T-helper 2 cell treated with Interferon-gamma antibody and Interleukin-4, amounts not matched to agents 100 ng/mL and 5 ng/mL, for 36 hours (primary cell): ENCODE results near the gene C1QTNF12. TPM values are rescaled to one million over a fixed set of nuclear protein-coding genes. Genes with fewer than 3 reads are reported as not detected.

Experiments used
- intact Hi-C: fragments of 100-400 bp; cut with micrococcal nuclease; formaldehyde crosslinking; loops from one replicate; pipeline ENCODE4 v1.15.1; 2023
- total RNA-seq: library from RNA; stranded (reverse); gene quantifications from 2 replicates; pipeline ENCODE4 v1.2.3, GENCODE V29; 2022

Gene C1QTNF12
- total RNA-seq, 1 donor from 2014 or later = 2.9 TPM

GRCh38 chr1:1281533-1282321, 35.2 kb upstream of the C1QTNF12 start:
- intact Hi-C loops = no loop called here

- intact Hi-C loops = no loop called here
These were observed 34.4 kb upstream of the C1QTNF12 start for GRCh38 chr1:1280782-1281481.

GRCh38 chr1:1279028-1279427, 32.5 kb upstream of the C1QTNF12 start:
- intact Hi-C loops = no loop called here

DNA sequence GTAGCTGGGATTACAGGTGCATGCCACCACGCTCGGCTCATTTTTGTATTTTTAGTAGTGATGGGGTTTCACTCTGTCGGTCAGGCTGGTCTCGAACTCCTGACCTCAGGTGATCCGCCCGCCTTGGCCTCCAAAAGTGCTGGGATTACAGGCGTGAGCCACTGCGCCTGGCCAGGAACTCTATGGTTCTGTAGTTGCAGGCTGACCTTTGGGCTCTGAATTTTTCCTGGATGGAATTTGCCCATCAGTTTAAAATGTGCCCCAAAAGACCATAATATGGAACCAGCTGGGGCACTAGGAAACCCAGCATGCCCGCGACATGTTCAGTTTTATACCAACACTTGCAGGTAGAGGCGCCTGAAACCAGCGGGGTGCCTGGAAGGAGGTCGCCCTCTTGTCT, 32.1 kb upstream of the C1QTNF12 start:
- intact Hi-C loops = no loop called here

- intact Hi-C loops = no loop called here
These were observed 29.3 kb upstream of the C1QTNF12 start for GRCh38 chr1:1275836-1276235.

DNA sequence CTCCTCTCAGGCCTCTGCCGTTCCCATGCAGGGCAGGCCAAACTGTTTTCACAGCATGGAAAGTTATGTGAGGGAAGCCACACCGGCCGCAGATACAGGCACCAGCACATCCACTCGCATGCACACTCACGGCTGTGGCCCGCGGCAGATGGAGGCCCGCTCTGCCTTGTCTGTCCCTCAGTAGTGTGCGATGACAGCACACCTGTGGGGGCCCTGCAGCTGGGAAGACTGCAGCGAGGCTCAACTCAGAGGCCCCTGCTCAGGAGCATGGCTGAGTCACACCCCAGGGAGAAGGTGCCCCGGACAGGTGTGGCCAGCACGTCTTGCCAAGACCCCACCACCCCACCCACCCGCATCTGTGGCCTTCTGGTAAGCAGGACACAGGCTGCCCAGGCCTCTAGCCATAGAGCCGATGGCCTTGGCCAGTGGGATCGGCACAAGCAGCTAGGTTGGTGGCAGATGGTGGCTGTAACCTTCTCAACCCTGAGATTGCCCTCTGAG, 28.5 kb upstream of the C1QTNF12 start:
- intact Hi-C loops = no loop called here

GRCh38 chr1:1274299-1274930, 27.9 kb upstream of the C1QTNF12 start:
- intact Hi-C loops = no loop called here

DNA sequence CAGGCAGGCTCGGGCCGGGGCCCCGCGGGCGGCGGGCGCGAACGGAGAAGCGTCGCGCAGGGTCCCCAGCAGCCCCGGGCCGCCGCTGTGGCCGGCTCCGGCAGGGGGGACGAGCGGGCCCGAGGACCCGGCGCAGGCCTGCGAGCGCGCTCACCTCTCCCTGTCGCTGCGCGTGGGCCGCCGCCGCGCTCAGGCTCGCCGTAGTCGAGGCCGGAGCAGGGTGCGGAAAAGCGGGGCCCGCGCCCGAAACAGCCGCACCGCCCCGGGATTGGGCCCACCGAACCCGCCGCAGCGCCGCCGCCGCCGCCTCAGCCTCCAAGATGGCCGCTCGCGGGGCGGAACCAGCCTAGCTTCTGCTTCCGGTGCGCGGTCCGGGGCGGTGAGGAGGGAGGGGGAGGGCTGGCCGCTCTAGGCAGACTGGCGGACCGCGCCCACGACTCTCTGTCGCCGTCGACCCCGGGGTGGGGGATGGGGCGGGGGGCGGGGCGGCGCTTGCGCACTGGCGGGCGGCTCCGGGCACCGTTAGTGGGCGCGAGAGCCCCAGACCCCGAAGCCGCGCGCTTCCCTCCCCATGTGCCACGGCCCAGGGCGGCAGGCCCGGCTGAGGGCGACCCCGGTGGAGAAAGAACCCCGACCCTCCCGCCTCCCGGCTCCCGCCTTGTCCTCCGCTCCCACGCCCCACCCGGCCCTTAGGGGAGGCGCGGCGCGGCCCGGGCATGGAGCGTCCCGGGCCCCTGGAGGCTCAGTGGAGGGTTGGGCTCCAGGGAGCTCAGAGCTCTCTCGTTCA, 27.2 kb upstream of the C1QTNF12 start, which contains the start of gene UBE2J2:
Gene UBE2J2, minus strand, starts transcription at position 343 of the 787 bp plus-strand sequence. CDS start 5,862 bp downstream, outside the sequence.
- intact Hi-C loops = loop anchor here (1.0 to 2.0 kb wide), 3 partner anchors 35 to 157 kb away; partner anchors contain the start of genes B3GALT6, C1orf159, PUSL1 and SDF4

DNA sequence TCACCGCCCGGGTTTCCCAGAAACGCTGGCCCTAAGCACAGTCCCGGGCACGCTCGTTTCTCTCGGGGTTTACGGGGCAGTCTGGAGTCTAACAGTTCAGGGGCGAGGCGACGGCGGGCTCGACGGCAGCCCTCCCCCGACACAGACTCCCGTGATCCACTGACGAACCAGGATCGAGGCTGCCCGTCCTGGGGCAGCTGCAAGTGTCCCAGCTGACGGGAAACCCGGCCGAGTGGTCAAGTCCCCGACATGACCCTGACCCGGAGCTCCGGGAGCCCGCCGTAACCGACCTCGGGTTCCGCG, 26.6 kb upstream of the C1QTNF12 start:
- intact Hi-C loops = loop anchor here (1.0 to 2.0 kb wide), 3 partner anchors 36 to 157 kb away; partner anchors contain the start of genes B3GALT6, C1orf159, PUSL1 and SDF4

GRCh38 chr1:1272341-1273208, 26.1 kb upstream of the C1QTNF12 start:
- intact Hi-C loops = loop anchor here (1.0 to 2.0 kb wide), 3 partner anchors 36 to 156 kb away; partner anchors contain the start of genes B3GALT6, C1orf159, PUSL1 and SDF4

- intact Hi-C loops = no loop called here
These were observed 24.3 kb upstream of the C1QTNF12 start for GRCh38 chr1:1270813-1271212.

- intact Hi-C loops = no loop called here
These were observed 21.8 kb upstream of the C1QTNF12 start for GRCh38 chr1:1268284-1268682.

- intact Hi-C loops = no loop called here
These were observed 21.2 kb upstream of the C1QTNF12 start for GRCh38 chr1:1267488-1268283.

- intact Hi-C loops = no loop called here
These were observed 18.3 kb upstream of the C1QTNF12 start for GRCh38 chr1:1264868-1265272.

GRCh38 chr1:1264026-1264425, 17.5 kb upstream of the C1QTNF12 start:
- intact Hi-C loops = no loop called here

- intact Hi-C loops = no loop called here
These were observed 16.2 kb upstream of the C1QTNF12 start for GRCh38 chr1:1262758-1263157.

GRCh38 chr1:1262071-1262470, 15.5 kb upstream of the C1QTNF12 start:
- intact Hi-C loops = no loop called here

DNA sequence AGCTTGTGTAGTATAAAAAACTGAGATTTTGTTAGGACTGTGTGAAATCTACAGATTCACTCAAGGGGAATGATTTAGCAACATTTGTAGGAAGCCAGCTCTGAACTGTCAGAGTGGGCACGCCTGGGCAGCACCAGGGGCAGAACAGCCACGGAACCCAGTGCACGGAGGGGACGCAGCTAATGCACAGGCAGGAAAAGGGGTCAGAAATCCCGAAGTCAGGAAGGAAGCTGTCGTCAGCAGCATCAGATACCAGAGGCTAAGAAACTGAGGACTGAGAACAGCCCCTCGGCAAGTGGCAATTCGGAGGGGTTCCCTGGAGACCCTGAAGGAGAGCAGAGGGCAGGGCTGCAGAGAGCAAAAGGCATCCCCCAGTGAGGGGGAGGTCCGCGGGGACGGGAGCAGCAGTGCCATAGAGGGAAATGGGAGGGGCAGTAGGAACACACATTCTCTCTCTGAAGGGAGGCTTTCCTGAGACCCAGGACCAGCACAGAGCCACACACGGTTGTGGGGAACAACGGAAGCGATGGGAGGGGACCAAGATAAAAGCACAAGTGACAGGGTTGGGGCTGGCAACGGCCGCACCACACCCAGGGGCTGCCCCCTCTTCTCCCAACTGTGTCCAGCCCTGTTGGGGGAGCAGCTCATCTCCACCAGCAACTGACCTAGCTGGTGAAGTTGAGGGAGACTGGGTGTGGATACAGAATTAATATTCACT, 14.5 kb upstream of the C1QTNF12 start:
- intact Hi-C loops = no loop called here
